ENCODE data around the gene H2BK1. TPM values are rescaled to one million over a fixed set of nuclear protein-coding genes. Genes with fewer than 3 reads are reported as not detected.

Gene H2BK1
- total and polyA plus RNA-seq, 4 donors: 0.52 TPM; not detected in 3

GRCh38 chr7:151226560-151226874, 16.2 kb upstream of the H2BK1 start:
- peaks cover 0 to 23% (median 5%) of the 10 kb centered on the region in 5 donors for H3K4me1 ChIP-seq (ENCODE audit: control insufficient read depth in 5 of 5, insufficient read depth in 5 of 5, low read length in 5 of 5)
- H3K4me3 ChIP-seq: peak overlapping the region; percentile 84
- H3K27me3 ChIP-seq (ENCODE audit: control insufficient read depth in 3 of 3, insufficient read depth in 3 of 3, low read length in 2 of 3): no peaks in the 10 kb centered on the region
- TF ChIP-seq CTCF (IDR thresholded peaks at IDR 0.05; ENCODE audit: control extremely low read depth, extremely low read depth): no peak
- H3K9me3 ChIP-seq (ENCODE audit: control insufficient read depth in 4 of 4, insufficient read depth in 3 of 4, low read length in 3 of 4): no peaks in the 10 kb centered on the region
- H3K36me3 ChIP-seq (ENCODE audit: control insufficient read depth in 4 of 4, insufficient read depth in 4 of 4, low read length in 4 of 4): peaks cover 10 to 26% (median 20%) of the 10 kb centered on the region in 4 donors
- 2% methylated on average over 15 of the region's 15 CpGs for WGBS, 2 donors
- ATAC-seq (ENCODE audit: insufficient read depth, low FRiP score) (no peak), DNase-seq (no peak)
- H3K27ac ChIP-seq (ENCODE audit: low read depth in 1 of 2, low read length in 1 of 2): peak overlapping the region; percentile 20 to 38
- peak overlapping the region in 1 of 2 donors; percentile 63 for H3K9ac ChIP-seq (ENCODE audit: insufficient read depth in 1 of 2, low read length in 2 of 2)

GRCh38 chr7:151225948-151226510, 15.7 kb upstream of the H2BK1 start:
- DNase-seq (no peak), ATAC-seq (ENCODE audit: insufficient read depth, low FRiP score) (no peak)
- WGBS, 2 donors: 32 to 41% methylated on average over 8 of the region's 8 CpGs
- H3K36me3 ChIP-seq (ENCODE audit: control insufficient read depth in 4 of 4, insufficient read depth in 4 of 4, low read length in 4 of 4): peaks cover 10 to 27% (median 21%) of the 10 kb centered on the region in 4 donors
- H3K9ac ChIP-seq (ENCODE audit: insufficient read depth in 1 of 2, low read length in 2 of 2): peak overlapping the region in 1 of 2 donors; percentile 63
- peaks cover 0 to 23% (median 5%) of the 10 kb centered on the region in 5 donors for H3K4me1 ChIP-seq (ENCODE audit: control insufficient read depth in 5 of 5, insufficient read depth in 5 of 5, low read length in 5 of 5)
- H3K27me3 ChIP-seq (ENCODE audit: control insufficient read depth in 3 of 3, insufficient read depth in 3 of 3, low read length in 2 of 3): no peaks in the 10 kb centered on the region
- peak overlapping the region; percentile 84 for H3K4me3 ChIP-seq
- TF ChIP-seq CTCF (IDR thresholded peaks at IDR 0.05; ENCODE audit: control extremely low read depth, extremely low read depth): no peak
- no peak overlapping the region for H3K27ac ChIP-seq (ENCODE audit: low read depth in 1 of 2, low read length in 1 of 2)
- H3K9me3 ChIP-seq (ENCODE audit: control insufficient read depth in 4 of 4, insufficient read depth in 3 of 4, low read length in 3 of 4): no peaks in the 10 kb centered on the region

GRCh38 chr7:151223728-151224127, 13.4 kb upstream of the H2BK1 start:
- no peak overlapping the region for H3K27ac ChIP-seq (ENCODE audit: low read depth in 1 of 2, low read length in 1 of 2)
- WGBS, 2 donors: 93 to 96% methylated on average over 14 of the region's 14 CpGs
- no peak for DNase-seq
- H3K36me3 ChIP-seq (ENCODE audit: control insufficient read depth in 4 of 4, insufficient read depth in 4 of 4, low read length in 4 of 4): peaks cover 14 to 39% (median 31%) of the 10 kb centered on the region in 4 donors
- peaks cover 0 to 23% (median 5%) of the 10 kb centered on the region in 5 donors for H3K4me1 ChIP-seq (ENCODE audit: control insufficient read depth in 5 of 5, insufficient read depth in 5 of 5, low read length in 5 of 5)
- H3K4me3 ChIP-seq: no peak overlapping the region
- no peak overlapping the region for H3K9ac ChIP-seq (ENCODE audit: insufficient read depth in 1 of 2, low read length in 2 of 2)
- no peaks in the 10 kb centered on the region for H3K9me3 ChIP-seq (ENCODE audit: control insufficient read depth in 4 of 4, insufficient read depth in 3 of 4, low read length in 3 of 4)
- no peak for TF ChIP-seq CTCF (IDR thresholded peaks at IDR 0.05; ENCODE audit: control extremely low read depth, extremely low read depth)
- H3K27me3 ChIP-seq (ENCODE audit: control insufficient read depth in 3 of 3, insufficient read depth in 3 of 3, low read length in 2 of 3): no peaks in the 10 kb centered on the region
- ATAC-seq (ENCODE audit: insufficient read depth, low FRiP score): no peak

GRCh38 chr7:151218170-151218569, 7.9 kb upstream of the H2BK1 start:
- no peak for TF ChIP-seq CTCF (IDR thresholded peaks at IDR 0.05; ENCODE audit: control extremely low read depth, extremely low read depth)
- DNase-seq (no peak), ATAC-seq (ENCODE audit: insufficient read depth, low FRiP score) (no peak)
- no peak overlapping the region for H3K9ac ChIP-seq (ENCODE audit: insufficient read depth in 1 of 2, low read length in 2 of 2)
- peaks cover 26 to 57% (median 52%) of the 10 kb centered on the region in 4 donors for H3K36me3 ChIP-seq (ENCODE audit: control insufficient read depth in 4 of 4, insufficient read depth in 4 of 4, low read length in 4 of 4)
- H3K4me3 ChIP-seq: no peak overlapping the region
- 97% methylated on average over 9 of the region's 9 CpGs for WGBS, 2 donors
- no peak overlapping the region for H3K27ac ChIP-seq (ENCODE audit: low read depth in 1 of 2, low read length in 1 of 2)
- H3K27me3 ChIP-seq (ENCODE audit: control insufficient read depth in 3 of 3, insufficient read depth in 3 of 3, low read length in 2 of 3): no peaks in the 10 kb centered on the region
- no peaks in the 10 kb centered on the region for H3K9me3 ChIP-seq (ENCODE audit: control insufficient read depth in 4 of 4, insufficient read depth in 3 of 4, low read length in 3 of 4)
- H3K4me1 ChIP-seq (ENCODE audit: control insufficient read depth in 5 of 5, insufficient read depth in 5 of 5, low read length in 5 of 5): no peaks in the 10 kb centered on the region
